Measurements from ENCODE around the gene POLD3.
"Not testable (repeated sequence)": the region's sequence is repeated elsewhere in the genome, so short reads cannot be mapped to it uniquely, and the experiment has no call there.

Gene POLD3

GRCh38 chr11:74583024-74583624, 9.3 kb upstream of the POLD3 start:
- DNase-seq = no peak

GRCh38 chr11:74590492-74590891, 1.9 kb upstream of the POLD3 start:
- not testable (repeated sequence) for DNase-seq

- no peak for DNase-seq
These were observed 330 bp upstream of the POLD3 start for GRCh38 chr11:74592063-74592440.

GRCh38 chr11:74593463-74593862, 1.1 kb downstream of the POLD3 start:
- no peak for DNase-seq

- no peak for DNase-seq
These were observed 10.5 kb downstream of the POLD3 start for GRCh38 chr11:74602637-74603556.

GRCh38 chr11:74603845-74604244, 11.5 kb downstream of the POLD3 start:
- no peak for DNase-seq

GRCh38 chr11:74604311-74604710, 11.9 kb downstream of the POLD3 start:
- no peak for DNase-seq

GRCh38 chr11:74605403-74605802, 13.0 kb downstream of the POLD3 start:
- DNase-seq = no peak

GRCh38 chr11:74608431-74608830, 16.0 kb downstream of the POLD3 start:
- DNase-seq = no peak

- DNase-seq = no peak
These were observed 19.0 kb downstream of the POLD3 start for GRCh38 chr11:74611369-74611861.

- DNase-seq = no peak
These were observed 20.5 kb downstream of the POLD3 start for GRCh38 chr11:74612877-74613276.

GRCh38 chr11:74615311-74615710, 22.9 kb downstream of the POLD3 start:
- no peak for DNase-seq

- DNase-seq = no peak
These were observed 23.6 kb downstream of the POLD3 start for GRCh38 chr11:74615988-74616387.

- DNase-seq = no peak
These were observed 28.1 kb downstream of the POLD3 start for GRCh38 chr11:74620531-74620930.

- no peak for DNase-seq
These were observed 33.7 kb downstream of the POLD3 start for GRCh38 chr11:74626130-74626529.

GRCh38 chr11:74626604-74627003, 34.2 kb downstream of the POLD3 start:
- no peak for DNase-seq

GRCh38 chr11:74627381-74627780, 35.0 kb downstream of the POLD3 start:
- DNase-seq = no peak

GRCh38 chr11:74630043-74630442, 37.7 kb downstream of the POLD3 start:
- no peak for DNase-seq

- no peak for DNase-seq
These were observed 41.3 kb downstream of the POLD3 start for GRCh38 chr11:74633406-74634393.

GRCh38 chr11:74634537-74634936, 42.2 kb downstream of the POLD3 start:
- DNase-seq = no peak

GRCh38 chr11:74636630-74637184, 44.3 kb downstream of the POLD3 start:
- DNase-seq = no peak

GRCh38 chr11:74637700-74638099, 45.3 kb downstream of the POLD3 start:
- DNase-seq = no peak

GRCh38 chr11:74638869-74639268, 46.5 kb downstream of the POLD3 start:
- DNase-seq = no peak

All from activated naive CD4-positive, alpha-beta T cell treated with anti-CD3 and anti-CD28 coated beads, Interleukin-2, amount 50 U/mL, for 16 hours (primary cell).